H9 (cell line): Measurements from ENCODE around the gene MUCL3. TPM values are rescaled to one million over a fixed set of nuclear protein-coding genes. Genes with fewer than 3 reads are reported as not detected.

Source experiments
- DNase-seq: peaks from one replicate; pipeline ENCODE4 v3.0.0-alpha.2; 2017
- H2AFZ ChIP-seq: one replicate; pipeline ENCODE4 v1.6.1; 2013; ENCODE audit warnings: mild to moderate bottlenecking, low read length, control low read depth, moderate library complexity
- H2AK5ac ChIP-seq: 2 replicates; pipeline ENCODE4 v1.6.1; 2013; ENCODE audit warnings: low read length, control low read depth, mixed read lengths; ENCODE audit not compliant: insufficient read length
- H2BK120ac ChIP-seq: one replicate; pipeline ENCODE4 v1.6.1; 2013; ENCODE audit warnings: low read depth, mild to moderate bottlenecking, low read length, control low read depth, inconsistent platforms; ENCODE audit not compliant: poor library complexity, severe bottlenecking
- H2BK12ac ChIP-seq: 2 replicates; pipeline ENCODE4 v1.6.1; 2013; ENCODE audit warnings: low read length, control low read depth, mixed read lengths, low read depth; ENCODE audit not compliant: insufficient read length
- H2BK15ac ChIP-seq: 2 replicates; pipeline ENCODE4 v1.6.1; 2013; ENCODE audit warnings: low read depth, low read length, control low read depth
- H2BK20ac ChIP-seq: one replicate; pipeline ENCODE4 v1.6.1; 2013; ENCODE audit warnings: low read depth, mild to moderate bottlenecking, low read length, control low read depth, inconsistent platforms; ENCODE audit not compliant: poor library complexity, severe bottlenecking
- H2BK5ac ChIP-seq: 2 replicates; pipeline ENCODE4 v1.6.1; 2013; ENCODE audit warnings: low read length, control low read depth, mixed read lengths; ENCODE audit not compliant: insufficient read length
- H3K14ac ChIP-seq: 2 replicates; pipeline ENCODE4 v1.6.1; 2013; ENCODE audit warnings: low read length, control low read depth; ENCODE audit not compliant: insufficient read depth
- H3K18ac ChIP-seq: 2 replicates; pipeline ENCODE4 v1.6.1; 2013; ENCODE audit warnings: low read depth, mild to moderate bottlenecking, mixed read lengths, low read length, control low read depth; ENCODE audit not compliant: insufficient read length
- H3K23ac ChIP-seq: 2 replicates; pipeline ENCODE4 v1.6.1; 2013; ENCODE audit warnings: low read length, control low read depth, mixed read lengths, low read depth; ENCODE audit not compliant: insufficient read length
- H3K23me2 ChIP-seq: 2 replicates; pipeline ENCODE4 v1.6.1; 2013; ENCODE audit warnings: low read depth, mild to moderate bottlenecking, mixed read lengths, low read length, control low read depth; ENCODE audit not compliant: insufficient read length, poor library complexity, severe bottlenecking
- H3K27ac ChIP-seq: 2 replicates; pipeline ENCODE4 v1.5.1; 2013; ENCODE audit warnings: low read length, control low read depth, mixed read lengths, low read depth; ENCODE audit not compliant: insufficient read length
- H3K27me3 ChIP-seq: 2 replicates; pipeline ENCODE4 v1.6.1; 2013; ENCODE audit warnings: low read length, control low read depth, inconsistent platforms; ENCODE audit not compliant: insufficient read depth
- H3K4ac ChIP-seq: 2 replicates; pipeline ENCODE4 v1.6.1; 2013; ENCODE audit warnings: low read depth, mild to moderate bottlenecking, control low read depth, inconsistent platforms, low read length, moderate library complexity
- H3K4me1 ChIP-seq: 2 replicates; pipeline ENCODE4 v1.6.1; 2013; ENCODE audit warnings: low read length, control low read depth, inconsistent platforms; ENCODE audit not compliant: insufficient read depth
- H3K4me2 ChIP-seq: 2 replicates; pipeline ENCODE4 v1.6.1; 2013; ENCODE audit warnings: low read length, control low read depth, mixed read lengths; ENCODE audit not compliant: insufficient read length, insufficient read depth
- H3K56ac ChIP-seq: 2 replicates; pipeline ENCODE4 v1.6.1; 2013; ENCODE audit warnings: low read depth, mild to moderate bottlenecking, mixed read lengths, low read length, control low read depth; ENCODE audit not compliant: insufficient read length
- H3K79me1 ChIP-seq: 2 replicates; pipeline ENCODE4 v1.6.1; 2013; ENCODE audit warnings: low read depth, mild to moderate bottlenecking, moderate library complexity, low read length, control low read depth, inconsistent platforms; ENCODE audit not compliant: insufficient read depth, poor library complexity, severe bottlenecking
- H3K79me2 ChIP-seq: 2 replicates; pipeline ENCODE4 v1.6.1; 2013; ENCODE audit warnings: low read length, control low read depth, inconsistent platforms; ENCODE audit not compliant: insufficient read depth
- H3K9ac ChIP-seq: 2 replicates; pipeline ENCODE4 v1.6.1; 2013; ENCODE audit warnings: low read length, control low read depth, mixed read lengths; ENCODE audit not compliant: insufficient read length; ENCODE audit errors: extremely low read depth
- H3K9me3 ChIP-seq: one replicate; pipeline ENCODE4 v1.6.1; 2013; ENCODE audit warnings: low read depth, low read length, inconsistent platforms; ENCODE audit not compliant: control insufficient read depth
- H3T11ph ChIP-seq: one replicate; pipeline ENCODE4 v1.6.1; 2013; ENCODE audit warnings: mild to moderate bottlenecking, low read length, control low read depth, inconsistent platforms
- H4K20me1 ChIP-seq: one replicate; pipeline ENCODE4 v1.6.1; 2013; ENCODE audit not compliant: control insufficient read depth, insufficient read length, insufficient read depth
- H4K5ac ChIP-seq: 2 replicates; pipeline ENCODE4 v1.6.1; 2013; ENCODE audit warnings: low read depth, mild to moderate bottlenecking, mixed read lengths, low read length, control low read depth; ENCODE audit not compliant: insufficient read length
- H4K8ac ChIP-seq: replicated peaks from 2 replicates; pipeline ENCODE4 v1.6.1; 2013; ENCODE audit warnings: low read length, control low read depth, mixed read lengths, low read depth; ENCODE audit not compliant: insufficient read length
- H4K91ac ChIP-seq: 2 replicates; pipeline ENCODE4 v1.6.1; 2013; ENCODE audit warnings: low read depth, mild to moderate bottlenecking, moderate library complexity, mixed read lengths, low read length, control low read depth; ENCODE audit not compliant: insufficient read length
- H3K27ac Mint-ChIP-seq, 3 experiments: 2 replicates in 2 of 3; 3 replicates in 1 of 3; pipeline ENCODE4 v1.8.0; 2020 to 2021; ENCODE audit warnings: mixed read lengths in 3 of 3, mild to moderate bottlenecking in 1 of 3, moderate library complexity in 1 of 3
- H3K27me3 Mint-ChIP-seq: 2 replicates; pipeline ENCODE4 v1.8.0; 2021; ENCODE audit warnings: low read depth, mild to moderate bottlenecking, moderate library complexity, mixed read lengths
- H3K36me3 Mint-ChIP-seq, 3 experiments: 2 replicates in 2 of 3; 3 replicates in 1 of 3; pipeline ENCODE4 v1.8.0; 2020 to 2021; ENCODE audit warnings: low read depth in 3 of 3, mixed read lengths in 3 of 3; ENCODE audit not compliant: insufficient read depth in 1 of 3
- H3K4me1 Mint-ChIP-seq, 2 experiments: 2 replicates each; pipeline ENCODE4 v1.8.0; 2020; ENCODE audit warnings: mixed read lengths in 2 of 2
- H3K4me3 Mint-ChIP-seq, 2 experiments: 2 replicates in 1 of 2; 3 replicates in 1 of 2; pipeline ENCODE4 v1.8.0; 2020 to 2021; ENCODE audit warnings: mild to moderate bottlenecking in 2 of 2, mixed read lengths in 2 of 2, moderate library complexity in 1 of 2
- H3K9me3 Mint-ChIP-seq, 2 experiments: 2 replicates in 1 of 2; 3 replicates in 1 of 2; pipeline ENCODE4 v1.8.0; 2020; ENCODE audit warnings: mild to moderate bottlenecking in 2 of 2, mixed read lengths in 2 of 2, moderate library complexity in 1 of 2
- CTCF ChIP-seq: fragments of 200-600 bp; sonication (generic); conservative IDR thresholded peaks from 3 replicates; pipeline ENCODE4 v1.8.0; 2021; ENCODE audit warnings: antibody characterized with exemption, mild to moderate bottlenecking
- WGBS: extraction: QIAGEN DNeasy Blood & Tissue Kit; methylation state at CpG from one replicate; pipeline ENCODE4 v1.1.7; 2013; ENCODE audit warnings: missing lambda C conversion rate, low lambda C conversion rate, mixed read lengths; ENCODE audit not compliant: insufficient read length; ENCODE audit errors: extremely low coverage; 5-methylcytosine and 5-hydroxymethylcytosine counted together
- total RNA-seq: library from RNA; stranded (reverse); gene quantifications from 2 replicates; pipeline ENCODE4 v1.2.1, GENCODE V29; 2021

Gene MUCL3
- total RNA-seq, 1 experiment from 2014 or later, result 0.15 TPM

DNA sequence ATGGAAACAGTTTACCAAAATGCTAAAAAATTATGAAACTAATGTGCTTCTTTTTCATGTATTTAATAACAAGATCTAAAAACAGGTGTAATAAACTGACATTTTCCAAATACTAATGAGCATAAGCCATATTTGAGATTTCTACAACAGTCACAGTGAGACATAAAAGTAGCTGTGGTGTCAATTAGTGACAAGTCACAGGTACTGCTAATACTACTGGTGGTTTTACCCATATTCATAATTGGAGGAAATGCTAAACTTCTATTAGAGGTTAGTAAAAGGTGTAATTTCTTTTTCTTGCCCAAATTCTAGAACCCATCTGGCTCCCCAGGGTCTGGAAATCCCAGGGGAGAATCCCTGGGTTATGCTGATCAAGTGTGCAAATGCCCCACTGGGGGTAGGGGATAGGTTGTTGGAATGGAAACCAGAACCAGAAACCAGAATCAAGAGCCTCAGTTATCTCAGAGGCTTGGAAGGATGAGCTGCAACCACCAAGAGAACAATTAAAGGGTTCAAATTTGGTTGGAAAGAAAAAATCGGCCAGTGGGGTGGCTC lies 39.8 kb upstream of the MUCL3 start:
- no peak overlapping the region for H3K4me3 Mint-ChIP-seq
- H2BK20ac ChIP-seq, result no peak overlapping the region
- no peaks in the 10 kb centered on the region for H3K4me1 ChIP-seq
- no peak overlapping the region for H4K8ac ChIP-seq
- no peaks in the 10 kb centered on the region; the same call in 1 of the 2 replicates for H3K27me3 Mint-ChIP-seq
- H3K4me1 Mint-ChIP-seq, result peaks cover 2 to 7% of the 10 kb centered on the region in 2 experiments
- H3K9me3 ChIP-seq, result no peaks in the 10 kb centered on the region
- no peak overlapping the region for H4K91ac ChIP-seq
- no peak overlapping the region for H3K27ac ChIP-seq
- no peaks in the 10 kb centered on the region for H3K23me2 ChIP-seq
- no peak overlapping the region for H3K18ac ChIP-seq
- H3K14ac ChIP-seq, result no peak overlapping the region
- no peak for TF ChIP-seq CTCF
- no peak overlapping the region for H2BK15ac ChIP-seq
- H2BK120ac ChIP-seq, result no peak overlapping the region
- no peak overlapping the region for H3K9ac ChIP-seq
- no peak overlapping the region for H2BK5ac ChIP-seq
- no peaks in the 10 kb centered on the region for H4K20me1 ChIP-seq
- no peak overlapping the region for H3K4ac ChIP-seq
- H3K27me3 ChIP-seq, result no peaks in the 10 kb centered on the region
- H2AFZ ChIP-seq, result no peak overlapping the region
- no CpG with 5 or more reads among the region's 1 CpG for WGBS
- no peak overlapping the region for H3K4me2 ChIP-seq
- H3K56ac ChIP-seq, result no peak overlapping the region
- H3K79me2 ChIP-seq, result no peaks in the 10 kb centered on the region
- no peaks in the 10 kb centered on the region for H3K9me3 Mint-ChIP-seq
- H2AK5ac ChIP-seq, result no peak overlapping the region
- H3K79me1 ChIP-seq, result no peaks in the 10 kb centered on the region
- peak overlapping the region in 1 of 3 experiments; percentile 28; a peak in 1 of 7 replicates for H3K27ac Mint-ChIP-seq
- H4K5ac ChIP-seq, result no peak overlapping the region
- peaks cover 27 to 40% (median 40%) of the 10 kb centered on the region in 3 experiments; a peak in 6 of 7 replicates for H3K36me3 Mint-ChIP-seq
- DNase-seq, result no peak
- no peak overlapping the region for H2BK12ac ChIP-seq
- no peak overlapping the region for H3K23ac ChIP-seq
- no peak overlapping the region for H3T11ph ChIP-seq
